Endothelial cell of umbilical vein (primary cell): ENCODE data around the gene MYOCD.

Experiments used
- CTCF ChIP-seq, 2 donors: IDR thresholded peaks; 1 replicate in 1 of 2; 2 replicates in 1 of 2; pipeline ENCODE4 v1.5.1; 2011; ENCODE audit warnings: low read length in 2 of 2, mild to moderate bottlenecking in 2 of 2, moderate library complexity in 2 of 2, control low read depth in 1 of 2, inconsistent platforms in 1 of 2, low read depth in 1 of 2; ENCODE audit not compliant: insufficient read depth in 1 of 2; ENCODE audit errors: extremely low read depth in 1 of 2
- EZH2 ChIP-seq: IDR thresholded peaks from 2 replicates; pipeline ENCODE4 v1.6.1; 2012; ENCODE audit warnings: borderline replicate concordance, low read depth, mild to moderate bottlenecking, moderate library complexity, low read length, inconsistent platforms; ENCODE audit not compliant: severe bottlenecking
- POLR2A ChIP-seq: IDR thresholded peaks from 2 replicates; pipeline ENCODE4 v1.6.1; 2012; ENCODE audit warnings: low read depth, mild to moderate bottlenecking, control low read depth, low read length

DNA sequence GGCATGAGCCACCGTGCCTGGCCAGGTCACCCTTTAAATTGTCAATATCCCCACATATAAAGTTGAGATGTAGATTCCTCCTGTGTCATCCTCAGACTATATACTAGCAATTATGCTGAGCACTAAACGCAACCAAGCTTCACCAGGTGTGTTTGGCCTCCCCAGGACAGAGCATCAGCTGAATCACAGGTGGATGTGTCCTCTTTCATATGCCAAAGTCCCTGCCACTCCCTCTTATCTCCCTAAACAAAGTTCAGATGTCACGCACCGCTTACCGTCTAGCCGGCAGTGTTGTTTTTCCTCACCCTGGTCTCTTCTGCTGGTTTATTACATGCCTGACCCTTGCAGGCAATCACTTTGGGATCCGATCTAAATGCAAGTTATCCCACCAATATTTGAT, 79.8 kb downstream of the MYOCD start:
- TF ChIP-seq CTCF (IDR thresholded peaks at IDR 0.05; ENCODE audit: extremely low read depth in 1 of 2, insufficient read depth in 1 of 2, low read depth in 1 of 2, low read length in 2 of 2) = no peak
- no peak for TF ChIP-seq POLR2A
- no peak for TF ChIP-seq EZH2
